NCI-H146 treated with DMSO at 0.1 percent for 48 hours (cell line): Measurements from ENCODE around the gene ZNF614.
"Not testable (repeated sequence)": the region's sequence is repeated elsewhere in the genome, so short reads cannot be mapped to it uniquely, and the experiment has no call there.

ENCODE experiments used
- DNase-seq: peaks from one replicate; lab custom pipeline; 2025; ENCODE audit not compliant: unreplicated experiment; lab: John Stamatoyannopoulos, UW

ZNF614 gene

DNA sequence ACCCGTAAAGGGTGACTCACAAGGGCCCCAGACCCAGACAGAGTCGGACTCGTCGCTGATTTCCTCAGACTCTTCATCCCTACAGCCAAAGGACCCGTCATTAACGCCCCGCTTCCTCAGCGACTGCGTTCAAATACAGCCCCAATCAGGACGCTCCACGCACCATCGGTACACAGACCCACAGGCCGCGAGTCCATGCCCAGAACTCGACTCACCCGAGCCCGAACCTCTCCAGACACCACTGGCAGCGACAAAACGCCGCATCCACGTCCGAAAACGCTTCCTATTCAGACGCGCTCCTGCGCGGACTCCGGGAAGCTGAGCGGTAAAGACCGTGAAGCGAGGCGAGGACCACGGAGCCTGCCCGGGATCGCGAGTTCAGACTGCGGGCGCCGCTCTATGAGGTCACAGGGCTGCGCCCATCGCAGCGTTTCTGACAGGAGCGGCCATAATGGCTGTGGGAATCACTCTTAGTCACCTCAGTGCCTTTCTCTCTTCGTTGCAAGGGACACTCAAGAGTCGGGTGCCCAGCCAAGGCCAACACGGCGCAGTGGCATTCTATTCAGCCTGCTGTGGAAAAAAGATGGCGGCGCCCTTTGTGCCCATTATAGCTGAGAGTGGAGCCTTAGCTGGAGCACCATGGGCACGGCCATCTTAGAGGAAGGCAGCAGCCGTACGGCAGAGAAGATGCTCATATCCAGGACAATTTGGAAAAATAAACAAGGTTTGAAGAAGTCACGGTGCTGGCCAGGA is at the start of gene ZNF614:
TSS of gene ZNF614 (minus strand) at position 353 of the 753 bp plus-strand sequence. CDS start 2,634 bp downstream, outside the sequence.
- DNase-seq: peak; percentile 94

GRCh38 chr19:52070496-52070895 is 42.3 kb upstream of the ZNF614 start:
- no peak for DNase-seq

GRCh38 chr19:52069653-52070052 is 41.5 kb upstream of the ZNF614 start:
- no peak for DNase-seq

- no peak for DNase-seq
Measured at GRCh38 chr19:52066258-52066863, 38.2 kb upstream of the ZNF614 start.

DNA sequence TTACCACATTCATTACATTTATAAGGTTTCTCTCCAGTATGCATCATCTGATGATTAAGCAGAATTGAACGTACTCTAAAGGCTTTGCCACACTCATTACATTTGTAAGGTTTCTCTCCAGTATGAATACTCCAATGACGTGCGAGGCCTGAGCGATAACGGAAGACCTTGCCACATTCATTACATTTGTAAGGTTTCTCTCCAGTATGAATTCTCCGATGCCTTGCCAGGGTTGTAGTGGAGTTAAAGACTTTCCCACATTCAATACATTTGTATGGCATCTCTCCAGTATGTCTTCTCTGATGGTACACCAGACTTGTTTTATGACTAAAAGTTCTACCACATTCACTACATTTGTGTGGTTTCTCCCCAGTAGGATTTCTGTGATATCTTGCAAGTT is 37.2 kb upstream of the ZNF614 start:
- no peak for DNase-seq

- DNase-seq: not testable (repeated sequence)
Measured at GRCh38 chr19:52056480-52056879, 28.3 kb upstream of the ZNF614 start.

DNA sequence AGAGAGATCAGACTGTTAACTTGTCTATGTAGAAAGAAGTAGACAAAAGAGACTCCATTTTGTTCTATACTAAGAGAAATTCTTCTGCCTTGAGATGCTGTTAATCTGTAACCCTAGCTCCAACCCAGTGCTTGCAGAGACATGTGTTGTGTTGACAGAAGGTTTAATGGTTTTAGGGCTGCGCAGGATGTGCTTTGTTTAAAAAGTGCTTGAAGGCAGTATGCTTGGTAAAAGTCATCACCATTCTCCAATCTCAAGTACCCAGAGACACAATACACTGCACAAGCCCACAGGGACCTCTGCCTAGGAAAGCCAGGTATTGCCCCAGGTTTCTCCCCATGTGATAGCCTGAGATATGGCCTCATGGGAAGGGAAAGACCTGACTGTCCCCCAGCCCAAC is 23.6 kb upstream of the ZNF614 start:
- DNase-seq: not testable (repeated sequence)

DNA sequence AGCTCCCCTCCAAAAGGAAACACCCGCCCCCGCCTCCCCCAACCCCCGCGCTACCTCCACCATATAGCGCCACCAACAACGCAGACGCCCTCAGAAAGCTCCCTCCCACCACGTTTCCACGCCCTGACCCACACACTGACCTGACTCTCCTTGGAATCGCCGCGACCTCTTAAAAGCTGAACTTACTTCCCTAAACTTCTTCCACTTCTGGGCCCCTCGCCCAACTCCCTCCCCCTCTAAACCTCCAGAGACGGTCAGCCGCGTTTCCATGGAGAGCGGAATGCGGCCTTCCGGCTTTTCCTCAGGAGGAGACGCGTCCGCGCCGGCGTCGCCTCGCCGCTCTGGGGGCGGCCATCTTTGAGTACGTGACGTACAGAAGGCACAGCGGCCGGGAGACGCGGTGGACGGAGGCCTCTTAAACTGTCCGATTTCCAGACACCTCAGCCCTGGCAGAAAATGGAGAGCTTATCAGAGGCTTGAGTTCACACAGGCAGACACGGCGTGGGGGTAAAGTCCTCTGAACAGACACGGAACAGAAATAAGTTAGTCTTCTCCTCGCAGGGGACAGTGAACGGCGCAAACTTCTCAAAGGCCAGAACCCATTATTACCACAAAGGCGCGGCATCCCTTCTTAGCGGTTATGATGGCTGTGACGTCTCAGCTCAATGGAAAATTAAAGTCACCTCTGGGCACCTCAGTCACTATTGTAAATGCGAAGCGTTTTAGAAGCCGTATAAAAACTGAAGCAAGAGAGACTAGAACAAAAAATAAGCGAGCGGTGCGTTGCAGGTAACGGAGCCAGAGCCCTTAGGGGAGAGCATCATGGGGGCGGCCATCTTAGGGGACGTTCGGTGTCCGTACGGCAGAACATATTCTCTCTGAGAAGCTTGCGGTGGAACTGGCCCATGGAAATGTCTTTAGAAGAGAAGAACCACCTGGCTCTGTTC is 20.6 kb upstream of the ZNF614 start, which contains the start of gene ZNF432:
TSS of gene ZNF432 (minus strand) at position 284 of the 947 bp plus-strand sequence. CDS start 1,970 bp downstream, outside the sequence.
- DNase-seq: peak; percentile 77

GRCh38 chr19:52039169-52039568 is 11.0 kb upstream of the ZNF614 start:
- no peak for DNase-seq

DNA sequence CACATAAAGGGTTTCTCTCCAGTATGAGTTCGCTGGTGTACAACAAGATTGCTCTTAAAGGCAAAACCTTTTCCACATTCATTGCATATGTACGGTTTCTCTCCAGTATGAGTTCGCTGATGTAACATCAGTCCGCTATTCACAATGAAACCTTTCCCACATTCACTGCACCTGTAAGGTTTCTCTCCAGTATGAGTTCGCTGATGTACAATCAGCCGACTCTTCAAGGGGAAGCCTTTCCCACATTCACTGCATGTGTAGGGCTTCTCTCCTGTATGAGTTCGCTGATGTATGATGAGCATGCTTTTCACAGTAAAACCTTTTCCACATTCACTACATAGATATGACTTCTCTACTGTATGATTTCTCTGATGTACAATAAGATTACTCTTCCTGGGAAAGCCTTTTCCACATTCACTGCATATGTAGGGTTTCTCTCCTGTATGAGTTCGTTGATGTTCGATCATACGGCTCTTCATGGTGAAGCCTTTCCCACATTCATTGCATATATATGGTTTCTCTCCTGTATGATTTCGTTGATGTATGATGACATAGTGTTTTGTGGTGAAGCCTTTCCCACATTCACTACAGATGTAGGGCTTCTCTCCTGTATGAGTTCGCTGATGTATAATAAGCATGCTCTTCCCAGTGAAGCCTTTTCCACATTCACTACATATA is 6.0 kb upstream of the ZNF614 start:
- no peak for DNase-seq

- DNase-seq: no peak
Measured at GRCh38 chr19:52028780-52029123, 573 bp upstream of the ZNF614 start.

GRCh38 chr19:52026255-52026990 is 1.8 kb downstream of the ZNF614 start:
- not testable (repeated sequence) for DNase-seq

- DNase-seq: not testable (repeated sequence)
Measured at GRCh38 chr19:52024478-52024877, 3.7 kb downstream of the ZNF614 start.

DNA sequence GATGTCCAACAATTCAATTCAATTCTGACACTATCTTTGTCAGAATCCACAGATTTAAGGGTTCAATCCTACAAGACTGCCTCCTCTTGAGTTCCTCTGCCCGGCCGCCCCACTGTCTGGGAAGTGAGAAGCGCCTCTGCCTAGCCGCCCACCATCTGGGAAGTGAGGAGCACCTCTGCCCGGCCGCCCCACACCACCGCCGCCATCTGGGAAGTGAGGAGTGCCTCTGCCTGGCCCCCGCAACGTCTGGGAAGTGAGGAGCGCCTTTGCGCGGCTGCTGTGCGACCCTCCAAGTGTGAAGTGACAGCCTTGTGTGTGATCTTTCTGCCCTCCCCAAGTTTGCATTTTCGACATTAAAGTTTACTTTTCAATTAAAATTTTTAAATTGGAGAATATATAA is 6.0 kb downstream of the ZNF614 start:
- no peak for DNase-seq

DNA sequence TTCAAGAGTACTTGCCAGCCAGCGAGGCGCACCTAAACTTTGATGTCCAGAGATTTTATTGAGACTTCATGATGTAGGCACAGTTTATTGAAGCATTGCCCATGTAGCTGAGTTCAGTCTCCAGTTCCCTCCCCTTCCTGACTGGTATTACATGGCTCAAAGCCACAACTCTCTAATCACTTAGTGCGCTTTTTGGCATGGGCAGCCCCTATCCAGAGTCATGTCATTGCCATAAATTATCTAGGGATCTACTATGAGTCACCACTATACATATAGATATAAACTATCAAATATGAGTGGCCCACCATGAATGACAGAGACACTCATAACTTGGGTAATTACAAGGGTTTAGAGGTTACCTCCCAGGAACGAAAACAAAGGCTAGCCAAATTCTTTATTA is 7.7 kb downstream of the ZNF614 start:
- no peak for DNase-seq

DNA sequence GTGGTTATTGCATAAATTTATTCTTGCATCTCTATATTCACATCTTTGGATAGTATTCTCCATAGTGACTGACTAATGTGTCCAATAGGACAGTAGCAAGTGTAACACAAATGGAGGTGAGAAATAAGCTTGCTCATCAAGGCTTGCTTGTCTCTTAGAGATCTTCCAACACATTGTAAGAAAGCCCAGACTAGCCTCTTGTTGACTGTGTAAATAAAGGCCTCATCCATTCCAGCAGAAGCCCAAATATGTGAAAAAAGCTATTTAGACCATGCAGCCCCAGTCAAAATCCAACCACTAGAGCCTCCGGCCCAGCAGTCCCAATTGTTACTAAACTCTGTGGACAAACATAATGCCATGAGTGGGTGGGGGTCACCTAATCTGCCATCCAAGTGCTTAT is 17.5 kb downstream of the ZNF614 start:
- no peak for DNase-seq

DNA sequence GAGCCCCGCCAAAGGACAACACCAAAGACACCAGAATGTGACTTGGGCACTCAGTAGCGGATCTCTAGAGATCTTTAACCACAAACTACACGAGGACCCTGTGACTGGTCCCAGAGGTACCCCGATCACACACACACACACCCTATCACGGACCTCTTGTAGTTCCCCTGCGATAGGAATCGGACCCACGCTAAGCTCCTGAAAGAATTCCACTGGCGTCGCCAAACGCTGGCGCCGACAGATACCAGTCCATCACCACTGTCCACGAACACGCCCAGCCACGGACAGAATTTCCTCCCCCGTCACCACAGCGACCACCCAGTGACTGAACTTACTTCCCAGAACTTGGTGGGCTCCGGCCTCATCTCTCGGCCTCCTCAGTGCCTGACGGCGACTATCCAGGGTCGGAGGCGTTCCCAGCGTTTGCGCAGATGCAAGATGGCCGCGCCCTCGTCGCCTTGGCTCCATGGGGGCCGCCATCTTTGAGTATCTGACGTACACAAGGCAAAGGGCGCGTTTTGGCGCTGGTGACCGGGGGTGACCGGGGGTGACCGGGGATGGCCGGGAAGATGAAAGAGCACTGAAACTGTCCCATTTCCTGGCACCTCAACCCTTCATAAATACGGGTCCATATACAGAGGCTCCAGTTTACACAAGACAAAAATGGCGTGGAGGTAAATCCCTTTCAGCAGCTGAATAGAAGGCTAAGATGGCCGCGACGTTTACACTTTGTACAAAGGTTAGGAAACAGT is 20.2 kb downstream of the ZNF614 start, which contains the start of gene ZNF615:
TSS of gene ZNF615 (minus strand) at position 406 of the 752 bp plus-strand sequence. CDS start 4,500 bp downstream, outside the sequence.
- peak; percentile 93 for DNase-seq

DNA sequence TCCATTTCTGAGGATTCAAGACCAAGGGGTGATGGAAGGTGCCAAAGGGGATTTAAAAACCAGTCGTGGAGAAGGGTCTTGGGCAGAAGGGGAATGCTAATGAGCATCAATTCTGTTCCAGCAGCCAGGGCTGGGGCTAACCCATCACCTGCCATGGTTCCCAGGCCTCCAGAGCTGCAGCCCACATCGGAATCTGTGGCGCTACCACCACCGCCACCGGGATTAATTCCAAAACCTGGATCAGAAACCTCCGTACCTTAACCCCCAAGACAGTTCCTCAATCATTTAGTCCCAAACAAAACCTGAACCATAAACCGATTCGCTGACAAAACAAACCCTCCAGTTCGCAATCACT is 20.8 kb downstream of the ZNF614 start:
- no peak for DNase-seq

GRCh38 chr19:51994048-51994644 is 34.0 kb downstream of the ZNF614 start:
- no peak for DNase-seq
